K562 (cell line): Measurements from ENCODE around the gene NUDT22. TPM values are rescaled to one million over a fixed set of nuclear protein-coding genes. Genes with fewer than 3 reads are reported as not detected.

Source experiments
- ATAC-seq: fragments of 200-7000 bp; cut with Tn5 transposase; 3 replicates; pipeline ENCODE4 v1.9.1; 2020; ENCODE audit warnings: moderate library complexity
- BruUV-seq: library from RNA; stranded (reverse); fragments of 400-500 nt; replicated peaks from 2 replicates; lab custom pipeline; 2021; lab: Mats Ljungman, UMichigan
- CTCF ChIA-PET: fragments of 300-600 bp; formaldehyde crosslinking; extraction: SDS; loops from one replicate; lab custom pipeline; 2021; ENCODE audit warnings: low intra/inter-chr PET ratio; lab: Yijun Ruan, JAX
- POLR2A ChIA-PET: fragments of 300-600, 350-650 bp; sonication (Branson Sonifier 250); formaldehyde crosslinking; extraction: SDS; loops from one replicate; lab custom pipeline; 2021; ENCODE audit warnings: antibody characterized with exemption, inconsistent platforms; lab: Yijun Ruan, JAX
- DNase-seq, 4 experiments: peaks; one replicate each; pipeline versions ENCODE4 v3.0.0 to v3.0.0-alpha.2; 2011 to 2018; ENCODE audit warnings: low spot score in 3 of 4, mixed read lengths in 3 of 4; ENCODE audit errors: extremely low read depth in 1 of 4
- FAIRE-seq: peaks from 2 replicates; lab custom pipeline; 2011; peaks lifted over from hg19 to GRCh38; lab: Jason Lieb, UNC
- H2AFZ ChIP-seq: 2 replicates; pipeline ENCODE4 v1.6.0; 2011; ENCODE audit warnings: low read depth, low read length, control low read depth, inconsistent platforms
- H3K27ac ChIP-seq: fragments of 200-600 bp; 3 replicates; pipeline ENCODE4 v1.8.0; 2011; ENCODE audit warnings: low read depth, mild to moderate bottlenecking, control low read depth, inconsistent platforms, low read length, moderate library complexity, mixed read lengths; ENCODE audit errors: extremely low read depth
- H3K27me3 ChIP-seq, 2 experiments: fragments of 300-600 bp in 1 of 2; 2 replicates in 1 of 2; 3 replicates in 1 of 2; pipeline versions ENCODE4 v1.6.0 to v1.8.0; 2011; ENCODE audit warnings: inconsistent platforms in 2 of 2, low read length in 2 of 2, mild to moderate bottlenecking in 1 of 2, mixed read lengths in 1 of 2, moderate library complexity in 1 of 2; ENCODE audit not compliant: control insufficient read depth in 2 of 2, insufficient read depth in 2 of 2
- H3K36me3 ChIP-seq: fragments of 300-600 bp; 3 replicates; pipeline ENCODE4 v1.8.0; 2011; ENCODE audit warnings: mild to moderate bottlenecking, low read length, inconsistent platforms; ENCODE audit not compliant: control insufficient read depth, insufficient read depth
- H3K4me1 ChIP-seq, 2 experiments: fragments of 200-600 bp in 1 of 2; replicated peaks in 1 of 2; 2 replicates in 1 of 2; 3 replicates in 1 of 2; pipeline versions ENCODE4 v1.5.1 to v1.8.0; 2011; ENCODE audit warnings: inconsistent platforms in 2 of 2, low read length in 2 of 2, mild to moderate bottlenecking in 1 of 2, mixed read lengths in 1 of 2, moderate library complexity in 1 of 2; ENCODE audit not compliant: control insufficient read depth in 2 of 2, insufficient read depth in 2 of 2
- H3K4me2 ChIP-seq: 2 replicates; pipeline ENCODE4 v1.6.1; 2011; ENCODE audit warnings: low read length, control low read depth, inconsistent platforms, mixed read lengths; ENCODE audit not compliant: insufficient read depth
- H3K4me3 ChIP-seq: fragments of 200-600 bp; sonication (generic), shearing (Covaris generic); 2 replicates; pipeline ENCODE4 v1.5.1; 2016; ENCODE audit warnings: control low read depth, inconsistent platforms
- H3K79me2 ChIP-seq: fragments of 200-600 bp; 3 replicates; pipeline ENCODE4 v1.8.0; 2011; ENCODE audit warnings: low read length, inconsistent platforms; ENCODE audit not compliant: control insufficient read depth, insufficient read depth
- H3K9ac ChIP-seq, 2 experiments: 2 replicates each; pipeline versions ENCODE4 v1.6.0 to v1.6.1; 2011; ENCODE audit warnings: low read depth in 2 of 2, low read length in 2 of 2, control low read depth in 1 of 2, inconsistent platforms in 1 of 2, mild to moderate bottlenecking in 1 of 2, mixed read lengths in 1 of 2; ENCODE audit not compliant: insufficient read depth in 1 of 2
- H3K9me1 ChIP-seq: one replicate; pipeline ENCODE4 v1.6.0; 2011; ENCODE audit warnings: inconsistent platforms, mild to moderate bottlenecking, low read length, moderate library complexity; ENCODE audit not compliant: control insufficient read depth, insufficient read depth
- H3K9me3 ChIP-seq: replicated peaks from 2 replicates; pipeline ENCODE4 v1.5.1; 2011; ENCODE audit warnings: low read depth, low read length, inconsistent platforms; ENCODE audit not compliant: control insufficient read depth, insufficient read depth
- H4K20me1 ChIP-seq: replicated peaks from 2 replicates; pipeline ENCODE4 v1.6.1; 2011; ENCODE audit warnings: low read length, inconsistent platforms, mixed read lengths; ENCODE audit not compliant: control insufficient read depth, insufficient read depth
- C11orf30 ChIP-seq: fragments of 450-650 bp; IDR thresholded peaks from 2 replicates; pipeline ENCODE4 v1.6.1; 2016; ENCODE audit warnings: low read depth, mild to moderate bottlenecking
- GTF3C2 ChIP-seq: IDR thresholded peaks from 3 replicates; pipeline ENCODE4 v1.6.1; 2011; ENCODE audit warnings: borderline replicate concordance, mild to moderate bottlenecking, moderate library complexity; ENCODE audit not compliant: insufficient read length; ENCODE audit errors: extremely low read depth
- HOXB6 ChIP-seq: fragments of 250-450 bp; sonication (Bioruptor Pico); IDR thresholded peaks from 2 replicates; pipeline ENCODE4 v1.5.1; 2022; ENCODE audit warnings: mild to moderate bottlenecking, borderline replicate concordance
- PHB2 ChIP-seq: fragments of 450-650 bp; IDR thresholded peaks from 2 replicates; pipeline ENCODE4 v1.6.1; 2017; ENCODE audit warnings: low read depth
- POLR2A ChIP-seq: fragments of 450-650 bp; conservative IDR thresholded peaks from 2 replicates; pipeline ENCODE4 v1.6.1; 2016
- POLR2G ChIP-seq: fragments of 200-400 bp; formaldehyde crosslinking; IDR thresholded peaks from 2 replicates; pipeline ENCODE4 v1.6.1; 2017; ENCODE audit warnings: low read depth, mild to moderate bottlenecking, antibody characterized with exemption, low read length, moderate library complexity
- POLR2H ChIP-seq: IDR thresholded peaks from 2 replicates; pipeline ENCODE4 v1.6.1; 2016; ENCODE audit warnings: missing genetic modification characterization, low read depth, mild to moderate bottlenecking, control low read depth, missing compliant biosample characterization, moderate library complexity
- RAD21 ChIP-seq, 2 experiments: fragments of 250-450 bp in 1 of 2; fragments of 450-650 bp in 1 of 2; sonication (Bioruptor Pico) in 1 of 2; formaldehyde crosslinking in 1 of 2; IDR thresholded peaks in 1 of 2; conservative IDR thresholded peaks in 1 of 2; 2 replicates each; pipeline versions ENCODE4 v1.4.0 to v1.8.0; 2020 to 2022; ENCODE audit warnings: mild to moderate bottlenecking in 2 of 2, moderate library complexity in 1 of 2
- RBFOX2 ChIP-seq: fragments of 200-400 bp; formaldehyde crosslinking; IDR thresholded peaks from 2 replicates; pipeline ENCODE4 v1.6.1; 2017; ENCODE audit warnings: low read depth, mild to moderate bottlenecking, low read length, moderate library complexity
- RFX1 ChIP-seq: fragments of 450-650 bp; IDR thresholded peaks from 2 replicates; pipeline ENCODE4 v1.6.1; 2016; ENCODE audit warnings: mild to moderate bottlenecking, moderate library complexity
- SRSF7 ChIP-seq: fragments of 200-400 bp; formaldehyde crosslinking; optimal IDR thresholded peaks from 2 replicates; pipeline ENCODE3; 2017; ENCODE audit warnings: mild to moderate bottlenecking, low read depth, low read length
- SUPT5H ChIP-seq: fragments of 450-650 bp; IDR thresholded peaks from 2 replicates; pipeline ENCODE4 v1.6.1; 2016
- ZBTB7A ChIP-seq: IDR thresholded peaks from 2 replicates; pipeline ENCODE4 v1.6.1; 2011; ENCODE audit warnings: low read depth, mild to moderate bottlenecking, low read length, moderate library complexity, borderline replicate concordance; ENCODE audit not compliant: control insufficient read depth
- WGBS: fragments of 100-300 bp; shearing (Covaris generic); methylation state at CpG from one replicate; pipeline ENCODE4 v1.1.6; 2016; ENCODE audit warnings: low coverage, mixed read lengths; ENCODE audit not compliant: insufficient coverage; ENCODE audit errors: missing lambda C conversion rate; 5-methylcytosine and 5-hydroxymethylcytosine counted together
- in situ Hi-C: fragments of 300-500 bp; cut with MboI; formaldehyde crosslinking; loops from 4 replicates; pipeline ENCODE4 v1.15.0; 2018; ENCODE audit warnings: inconsistent platforms, mixed read lengths
- intact Hi-C: fragments of 100-400 bp; cut with micrococcal nuclease; formaldehyde crosslinking; loops from 2 replicates; pipeline ENCODE4 v1.14.2; 2022
- polyA plus RNA-seq, 8 experiments: library from polyadenylated mRNA; depleted of rRNA in 4 of 8; stranded (reverse) in 5 of 8; unstranded in 3 of 8; fragments of >200 nt; fragmentation: Nextera tagmentation in 2 of 8; fragmentation: Illumina TruSeq in 1 of 8; extraction: Ambion mirVana in 2 of 8; extraction: Trizol in 1 of 8; gene quantifications; 2 replicates each; pipeline versions ENCODE4 v1.2.1 to v1.2.3, GENCODE V29; 2011 to 2014; ENCODE audit warnings: inconsistent platforms in 1 of 8, missing spikeins in 1 of 8
- total RNA-seq, 7 experiments: library from RNA; depleted of rRNA in 6 of 7; stranded (reverse); fragments of >200 nt in 6 of 7; fragmentation: Illumina TruSeq in 2 of 7; extraction: Trizol in 2 of 7; gene quantifications; 2 replicates each; pipeline versions ENCODE4 v1.2.1 to v1.2.3, GENCODE V29; 2011 to 2021; ENCODE audit warnings: low replicate concordance in 1 of 7

The NUDT22 gene
- total and polyA plus RNA-seq, 9 of the 15 experiments (the other 6 are each of a cell fraction or from before 2014, with no cell fraction given), result 6.3 to 92.6 (median 37.4) TPM

DNA sequence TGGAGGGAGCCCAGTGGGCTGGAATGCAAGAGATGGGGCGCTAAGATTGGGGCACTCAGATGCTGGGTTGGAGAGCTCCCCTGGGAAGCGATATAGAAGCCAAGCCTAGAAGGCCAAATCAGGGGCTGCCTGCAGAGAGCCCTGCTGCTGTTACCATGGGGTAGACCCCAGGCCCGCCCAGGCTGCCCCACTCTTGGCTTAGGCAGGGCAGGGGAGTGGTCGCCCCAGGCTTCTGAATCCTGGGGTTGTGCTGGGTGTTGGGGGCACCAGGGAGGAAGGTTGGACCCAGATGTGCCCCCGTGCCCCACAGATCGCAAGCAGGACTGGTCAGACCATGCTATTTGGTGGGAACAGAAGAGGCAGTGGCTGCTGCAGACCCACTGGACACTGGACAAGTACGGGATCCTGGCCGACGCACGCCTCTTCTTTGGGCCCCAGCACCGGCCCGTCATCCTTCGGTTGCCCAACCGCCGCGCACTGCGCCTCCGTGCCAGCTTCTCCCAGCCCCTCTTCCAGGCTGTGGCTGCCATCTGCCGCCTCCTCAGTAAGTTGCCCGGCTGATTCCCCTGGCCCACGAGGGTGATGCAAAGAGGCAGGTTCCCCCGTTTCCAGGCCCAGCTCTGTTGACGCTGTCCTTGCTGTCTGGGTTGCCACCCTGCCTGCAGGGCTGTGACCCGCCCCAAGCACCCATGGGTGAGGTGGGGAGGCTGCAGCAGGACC lies 15.6 kb upstream of the NUDT22 start:
- H2AFZ ChIP-seq, result no peak overlapping the region
- H3K27me3 ChIP-seq, result no peaks in the 10 kb centered on the region
- in situ Hi-C loops, result no loop called here
- POLR2A ChIA-PET, result interaction anchor here (0.5 to 7.8 kb wide), 4 partner anchors 15 to 99 kb away, joined by 3 to 77 read pairs (median 4); partner anchors contain the start of genes NUDT22 and TRPT1
- peaks cover 8% of the 10 kb centered on the region for H3K9me1 ChIP-seq
- no peak overlapping the region for H3K4me3 ChIP-seq
- WGBS, result 97% methylated on average over 11 of the region's 24 CpGs
- peak overlapping the region in 1 of 2 experiments; percentile 41; a peak in 2 of 4 replicates for H3K9ac ChIP-seq
- no peak overlapping the region for H3K27ac ChIP-seq
- ATAC-seq (no peak), DNase-seq (no peak), FAIRE-seq (no peak)
- H4K20me1 ChIP-seq, result no peaks in the 10 kb centered on the region
- peaks cover 18 to 50% of the 10 kb centered on the region in 2 experiments for H3K4me1 ChIP-seq
- H3K4me2 ChIP-seq, result no peak overlapping the region
- H3K9me3 ChIP-seq, result no peaks in the 10 kb centered on the region
- CTCF ChIA-PET, result no interaction called here
- peaks cover 47% of the 10 kb centered on the region for H3K79me2 ChIP-seq
- peaks cover 86% of the 10 kb centered on the region; the same call in 2 of the 3 replicates for H3K36me3 ChIP-seq
- intact Hi-C loops, result no loop called here
- BruUV-seq, result no TSS peak
- no peak for TF ChIP-seq SRSF7
- TF ChIP-seq POLR2A, result peak; percentile 49; the same call in 1 of the 2 replicates
- no peak for TF ChIP-seq PHB2
- TF ChIP-seq HOXB6, result no peak
- TF ChIP-seq RFX1, result no peak
- no peak for TF ChIP-seq POLR2H (tag)
- peak; percentile 73 for TF ChIP-seq RBFOX2
- 0 out of 2 replicates have a peak, but pooled peaks have one; percentile 42 for TF ChIP-seq SUPT5H
- no peak for TF ChIP-seq GTF3C2
- TF ChIP-seq ZBTB7A, result 0 out of 2 replicates have a peak, but pooled peaks have one; percentile 13
- TF ChIP-seq C11orf30, result no peak
- TF ChIP-seq POLR2G, result peak; percentile 69
- no peak for TF ChIP-seq RAD21 (CRISPR knock-in tag; conservative IDR thresholded peaks at IDR 0.05 in 1 of 2, IDR thresholded peaks at IDR 0.05 in 1 of 2)
